GM23338 (cell line): ENCODE measurements around the gene HIGD1B. TPM values are rescaled to one million over a fixed set of nuclear protein-coding genes. Genes with fewer than 3 reads are reported as not detected.

ENCODE experiments used
- ATAC-seq: fragments of 200-7000 bp; cut with Tn5 transposase; 3 replicates; pipeline ENCODE4 v1.9.1; 2020
- DNase-seq: peaks from one replicate; pipeline ENCODE4 v3.0.0-alpha.2; 2015; ENCODE audit warnings: low spot score
- H2AFZ ChIP-seq: fragments of 200-600 bp; sonication (generic); 2 replicates; pipeline ENCODE4 v1.8.0; 2016; ENCODE audit warnings: antibody characterized with exemption, mild to moderate bottlenecking, moderate library complexity
- H3F3A ChIP-seq: fragments of 200-600 bp; sonication (generic); replicated peaks from 2 replicates; pipeline ENCODE4 v1.8.0; 2017; ENCODE audit warnings: antibody characterized with exemption, mixed run types, low read depth
- H3K27ac ChIP-seq: fragments of 200-600 bp; sonication (generic); 2 replicates; pipeline ENCODE4 v1.6.1; 2016; ENCODE audit warnings: low read depth
- H3K27me3 ChIP-seq: fragments of 200-600 bp; sonication (generic); 2 replicates; pipeline ENCODE4 v1.8.0; 2016; ENCODE audit warnings: mild to moderate bottlenecking, mixed run types, moderate library complexity; ENCODE audit not compliant: insufficient read depth
- H3K36me3 ChIP-seq: fragments of 200-600 bp; sonication (generic); 2 replicates; pipeline ENCODE4 v1.8.0; 2016; ENCODE audit warnings: mild to moderate bottlenecking; ENCODE audit not compliant: insufficient read depth
- H3K4me1 ChIP-seq: fragments of 200-600 bp; sonication (generic); 2 replicates; pipeline ENCODE4 v1.8.0; 2016; ENCODE audit warnings: mild to moderate bottlenecking, moderate library complexity; ENCODE audit not compliant: insufficient read depth
- H3K4me2 ChIP-seq: fragments of 200-600 bp; sonication (generic); 2 replicates; pipeline ENCODE4 v1.7.1; 2017; ENCODE audit warnings: mixed run types
- H3K4me3 ChIP-seq: fragments of 200-600 bp; sonication (generic); 2 replicates; pipeline ENCODE4 v1.6.1; 2016; ENCODE audit warnings: mixed run types
- H3K79me2 ChIP-seq: fragments of 200-600 bp; sonication (generic); replicated peaks from 2 replicates; pipeline ENCODE4 v1.8.0; 2017; ENCODE audit warnings: mild to moderate bottlenecking; ENCODE audit not compliant: insufficient read depth
- H3K9me2 ChIP-seq: fragments of 200-600 bp; sonication (generic); 2 replicates; pipeline ENCODE4 v1.8.0; 2017; ENCODE audit not compliant: insufficient read depth
- H4K20me1 ChIP-seq: fragments of 200-600 bp; sonication (generic); replicated peaks from 2 replicates; pipeline ENCODE4 v1.8.0; 2017; ENCODE audit warnings: mild to moderate bottlenecking; ENCODE audit not compliant: insufficient read depth
- H3K27ac Mint-ChIP-seq: 2 replicates; pipeline ENCODE4 v1.8.0; 2020; ENCODE audit warnings: inconsistent platforms, mild to moderate bottlenecking, moderate library complexity, mixed read lengths
- H3K27me3 Mint-ChIP-seq: 3 replicates; pipeline ENCODE4 v1.8.0; 2022; ENCODE audit warnings: low read depth, mild to moderate bottlenecking, moderate library complexity, mixed read lengths, inconsistent platforms; ENCODE audit not compliant: insufficient read depth, poor library complexity
- H3K36me3 Mint-ChIP-seq: 3 replicates; pipeline ENCODE4 v1.8.0; 2021; ENCODE audit warnings: low read depth, mild to moderate bottlenecking, inconsistent platforms, moderate library complexity, mixed read lengths
- H3K4me1 Mint-ChIP-seq: 3 replicates; pipeline ENCODE4 v1.8.0; 2020; ENCODE audit warnings: mild to moderate bottlenecking, inconsistent platforms, mixed read lengths
- H3K4me3 Mint-ChIP-seq: 3 replicates; pipeline ENCODE4 v1.8.0; 2021; ENCODE audit warnings: moderate library complexity, mild to moderate bottlenecking, inconsistent platforms, mixed read lengths
- H3K9me3 Mint-ChIP-seq: 3 replicates; pipeline ENCODE4 v1.8.0; 2020; ENCODE audit warnings: moderate library complexity, mild to moderate bottlenecking, inconsistent platforms, mixed read lengths
- CREB1 ChIP-seq: fragments of 250-450 bp; sonication (Bioruptor Pico); IDR thresholded peaks from 2 replicates; pipeline ENCODE4 v1.5.0; 2020; ENCODE audit warnings: low read depth, mild to moderate bottlenecking, moderate library complexity
- CTCF ChIP-seq, 2 experiments: fragments of 200-600 bp in 1 of 2; sonication (generic) in 1 of 2; conservative IDR thresholded peaks; 2 replicates each; pipeline versions ENCODE4 v1.5.1 to v1.6.1; 2016 to 2017; ENCODE audit warnings: antibody characterized with exemption in 2 of 2, low read depth in 2 of 2, mild to moderate bottlenecking in 2 of 2, moderate library complexity in 1 of 2
- EZH2 ChIP-seq: fragments of 200-600 bp; sonication (generic); IDR thresholded peaks from one replicate; pipeline ENCODE4 v1.8.0; 2017; ENCODE audit warnings: antibody characterized with exemption, mild to moderate bottlenecking, low read depth; ENCODE audit not compliant: unreplicated experiment
- EZH2phosphoT487 ChIP-seq: fragments of 200-600 bp; sonication (generic); IDR thresholded peaks from one replicate; pipeline ENCODE4 v1.8.1; 2018; ENCODE audit warnings: antibody characterized with exemption; ENCODE audit not compliant: unreplicated experiment
- JUNB ChIP-seq: IDR thresholded peaks from one replicate; pipeline ENCODE4 v1.6.1; 2016; ENCODE audit warnings: antibody characterized with exemption; ENCODE audit not compliant: unreplicated experiment
- NANOG ChIP-seq: IDR thresholded peaks from 2 replicates; pipeline ENCODE4 v1.6.1; 2016; ENCODE audit warnings: antibody characterized with exemption, borderline replicate concordance
- POLR2AphosphoS5 ChIP-seq: IDR thresholded peaks from 2 replicates; pipeline ENCODE4 v1.6.1; 2016; ENCODE audit warnings: antibody characterized with exemption, low read depth
- REST ChIP-seq: IDR thresholded peaks from one replicate; pipeline ENCODE4 v1.6.1; 2018; ENCODE audit warnings: antibody characterized with exemption; ENCODE audit not compliant: unreplicated experiment
- STAT1 ChIP-seq: IDR thresholded peaks from one replicate; pipeline ENCODE4 v1.6.1; 2016; ENCODE audit warnings: antibody characterized with exemption; ENCODE audit not compliant: unreplicated experiment
- ZNF114 ChIP-seq: fragments of 250-450 bp; sonication (Bioruptor Pico); IDR thresholded peaks from 2 replicates; pipeline ENCODE4 v1.5.0; 2020; ENCODE audit warnings: mild to moderate bottlenecking, moderate library complexity
- ZNF331 ChIP-seq: fragments of 250-450 bp; sonication (Bioruptor Pico); IDR thresholded peaks from 2 replicates; pipeline ENCODE4 v1.5.0; 2020; ENCODE audit warnings: low read depth, mild to moderate bottlenecking, moderate library complexity
- ZNF462 ChIP-seq: fragments of 250-450 bp; sonication (Bioruptor Pico); IDR thresholded peaks from 2 replicates; pipeline ENCODE4 v1.5.0; 2020; ENCODE audit warnings: mild to moderate bottlenecking, moderate library complexity
- polyA plus RNA-seq: library from polyadenylated mRNA; unstranded; fragments of >200 nt; fragmentation: Nextera tagmentation; extraction: Ambion mirVana; gene quantifications from 2 replicates; pipeline ENCODE4 v1.2.1, GENCODE V29; 2016
- total RNA-seq: library from RNA; depleted of rRNA; stranded (reverse); fragments of >200 nt; shearing (Covaris generic); gene quantifications from 2 replicates; pipeline ENCODE4 v1.2.3, GENCODE V29; 2014
- TF ChIP-seq, protein P1 (sequence below): IDR thresholded peaks from 2 replicates; pipeline ENCODE4 v1.6.1; 2016; ENCODE audit warnings: antibody characterized with exemption

The HIGD1B gene
- total and polyA plus RNA-seq, 2 experiments from 2014 or later: not detected

DNA sequence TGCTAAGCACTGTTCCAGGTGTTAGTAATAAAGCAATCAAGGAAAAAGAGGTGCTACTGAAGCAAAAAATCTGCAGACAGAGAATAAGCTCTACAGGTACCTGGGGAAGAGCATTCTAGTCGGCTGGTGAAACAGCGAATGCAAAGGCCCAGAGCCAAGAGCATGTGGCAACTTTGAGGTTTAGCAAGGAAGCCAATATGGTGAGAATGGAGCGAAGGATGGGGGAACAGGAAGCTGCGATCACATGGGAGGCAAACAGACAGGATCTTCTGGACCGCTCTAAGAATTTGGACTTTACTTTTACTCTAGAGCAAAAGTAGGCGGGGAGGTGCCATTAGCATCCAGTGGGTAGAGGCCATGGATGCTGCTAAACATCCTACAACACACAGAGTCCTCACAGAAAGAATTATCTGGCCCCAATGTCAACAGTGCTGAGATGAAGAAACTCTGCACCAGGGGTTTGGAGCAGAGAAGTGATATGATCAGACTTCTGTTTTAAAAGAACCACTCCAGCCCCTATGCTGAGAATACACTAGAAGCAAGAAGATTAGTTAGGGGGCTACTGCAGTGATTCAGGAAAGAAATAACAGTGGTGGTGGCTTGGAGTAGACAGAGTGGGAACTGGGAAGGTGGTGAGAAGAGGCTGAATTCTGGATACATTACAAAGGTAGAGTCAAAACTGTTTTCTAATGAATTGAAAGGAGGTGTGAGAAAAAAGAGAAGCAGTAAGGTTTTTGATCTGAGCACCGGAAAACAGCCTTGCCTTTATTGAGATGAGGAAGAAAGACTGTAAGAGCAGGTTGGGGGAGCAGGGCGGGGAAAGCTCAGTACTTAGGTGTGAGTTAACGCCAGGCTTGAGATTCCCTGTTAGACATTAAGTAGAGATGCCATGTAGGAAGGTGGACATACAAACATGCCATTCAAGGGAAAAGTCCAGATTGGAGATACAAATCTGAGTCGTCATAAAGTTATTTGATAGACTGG lies 40.6 kb downstream of the HIGD1B start:
- Histone ChIP-seq H3K9me2 (no peaks in the 10 kb centered on the region), H4K20me1 (peaks cover 56% of the 10 kb centered on the region), H2AFZ (no peak overlapping the region), H3K27ac (no peak overlapping the region), H3K79me2 (peaks cover 66% of the 10 kb centered on the region), H3K4me1 (no peaks in the 10 kb centered on the region), H3K36me3 (peaks cover 27% of the 10 kb centered on the region), H3K4me3 (no peak overlapping the region), H3K27me3 (no peaks in the 10 kb centered on the region), H3K4me2 (no peak overlapping the region), H3F3A (peaks cover 20% of the 10 kb centered on the region)
- TF ChIP-seq ZNF114 (no peak), POLR2AphosphoS5 (no peak), ZNF462 (CRISPR knock-in tag) (no peak), CTCF (conservative IDR thresholded peaks at IDR 0.05; ENCODE audit: low read depth in 2 of 2) (no peak), CREB1 (CRISPR knock-in tag) (no peak), NANOG (no peak), JUNB (no peak), STAT1 (no peak), EZH2phosphoT487 (no peak), EZH2 (no peak), REST (no peak), ZNF331 (CRISPR knock-in tag) (no peak)
- TF ChIP-seq, protein P1, sequence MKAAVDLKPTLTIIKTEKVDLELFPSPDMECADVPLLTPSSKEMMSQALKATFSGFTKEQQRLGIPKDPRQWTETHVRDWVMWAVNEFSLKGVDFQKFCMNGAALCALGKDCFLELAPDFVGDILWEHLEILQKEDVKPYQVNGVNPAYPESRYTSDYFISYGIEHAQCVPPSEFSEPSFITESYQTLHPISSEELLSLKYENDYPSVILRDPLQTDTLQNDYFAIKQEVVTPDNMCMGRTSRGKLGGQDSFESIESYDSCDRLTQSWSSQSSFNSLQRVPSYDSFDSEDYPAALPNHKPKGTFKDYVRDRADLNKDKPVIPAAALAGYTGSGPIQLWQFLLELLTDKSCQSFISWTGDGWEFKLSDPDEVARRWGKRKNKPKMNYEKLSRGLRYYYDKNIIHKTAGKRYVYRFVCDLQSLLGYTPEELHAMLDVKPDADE: no peak
- H3K4me3 Mint-ChIP-seq: no peak overlapping the region
- H3K4me1 Mint-ChIP-seq: no peaks in the 10 kb centered on the region
- H3K9me3 Mint-ChIP-seq: no peaks in the 10 kb centered on the region
- no peak for DNase-seq
- no peak overlapping the region for H3K27ac Mint-ChIP-seq
- peaks cover 34% of the 10 kb centered on the region for H3K36me3 Mint-ChIP-seq
- H3K27me3 Mint-ChIP-seq: peaks cover 2% of the 10 kb centered on the region
- ATAC-seq: no peak
